ENCODE data around the gene KIF17. TPM values are rescaled to one million over a fixed set of nuclear protein-coding genes. Genes with fewer than 3 reads are reported as not detected.

Gene KIF17
- total RNA-seq, 1 donor from 2014 or later = 2.2 TPM

DNA sequence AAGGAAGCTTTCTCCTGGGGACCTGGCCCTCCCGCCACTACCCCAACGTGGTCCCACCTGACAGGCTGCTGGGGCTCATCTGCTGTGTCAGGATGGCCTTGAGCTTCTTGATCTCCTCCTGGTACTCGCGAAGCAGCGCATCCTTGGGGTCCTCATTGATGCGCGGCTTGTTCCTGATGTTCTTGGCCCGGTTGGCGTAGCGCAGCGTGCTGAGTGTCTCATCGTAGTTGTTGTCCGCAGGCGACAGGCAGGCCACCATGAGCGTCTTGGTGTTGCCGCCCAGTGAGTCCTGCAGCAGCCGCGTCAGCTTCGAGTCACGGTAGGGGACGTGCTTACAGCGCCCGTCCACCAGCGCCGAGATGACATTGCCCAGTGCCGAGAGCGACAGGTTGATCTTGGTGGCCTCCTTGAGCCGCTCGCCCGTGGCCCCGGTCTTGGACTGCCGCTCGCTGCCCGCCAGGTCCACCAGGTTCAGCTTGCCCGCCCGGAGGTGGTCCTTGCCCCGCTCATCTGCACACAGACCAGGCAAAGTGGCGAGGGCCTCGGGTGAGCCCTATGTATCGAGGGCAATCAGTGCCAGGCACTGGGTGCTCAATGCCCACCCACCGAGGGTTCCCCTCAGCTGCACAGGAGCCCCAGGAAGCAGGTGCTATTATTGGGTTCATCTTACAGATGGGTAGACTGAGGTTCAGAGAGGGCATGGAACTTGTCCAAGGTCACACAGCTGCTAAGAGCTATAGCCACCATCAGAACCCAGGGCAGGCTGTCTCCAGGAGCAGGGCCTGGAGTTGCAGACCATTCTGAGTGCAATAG lies 13.2 kb downstream of the KIF17 start:
- H3K27me3 Mint-ChIP-seq (ENCODE audit: insufficient read depth, low read depth) = peaks cover 11% of the 10 kb centered on the region
- TF ChIP-seq, protein P1, sequence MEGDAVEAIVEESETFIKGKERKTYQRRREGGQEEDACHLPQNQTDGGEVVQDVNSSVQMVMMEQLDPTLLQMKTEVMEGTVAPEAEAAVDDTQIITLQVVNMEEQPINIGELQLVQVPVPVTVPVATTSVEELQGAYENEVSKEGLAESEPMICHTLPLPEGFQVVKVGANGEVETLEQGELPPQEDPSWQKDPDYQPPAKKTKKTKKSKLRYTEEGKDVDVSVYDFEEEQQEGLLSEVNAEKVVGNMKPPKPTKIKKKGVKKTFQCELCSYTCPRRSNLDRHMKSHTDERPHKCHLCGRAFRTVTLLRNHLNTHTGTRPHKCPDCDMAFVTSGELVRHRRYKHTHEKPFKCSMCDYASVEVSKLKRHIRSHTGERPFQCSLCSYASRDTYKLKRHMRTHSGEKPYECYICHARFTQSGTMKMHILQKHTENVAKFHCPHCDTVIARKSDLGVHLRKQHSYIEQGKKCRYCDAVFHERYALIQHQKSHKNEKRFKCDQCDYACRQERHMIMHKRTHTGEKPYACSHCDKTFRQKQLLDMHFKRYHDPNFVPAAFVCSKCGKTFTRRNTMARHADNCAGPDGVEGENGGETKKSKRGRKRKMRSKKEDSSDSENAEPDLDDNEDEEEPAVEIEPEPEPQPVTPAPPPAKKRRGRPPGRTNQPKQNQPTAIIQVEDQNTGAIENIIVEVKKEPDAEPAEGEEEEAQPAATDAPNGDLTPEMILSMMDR (IDR thresholded peaks at IDR 0.05) = no peak
- no peak for TF ChIP-seq EZH2 (IDR thresholded peaks at IDR 0.05)
- TF ChIP-seq EZH2phosphoT487 (IDR thresholded peaks at IDR 0.05) = no peak

DNA sequence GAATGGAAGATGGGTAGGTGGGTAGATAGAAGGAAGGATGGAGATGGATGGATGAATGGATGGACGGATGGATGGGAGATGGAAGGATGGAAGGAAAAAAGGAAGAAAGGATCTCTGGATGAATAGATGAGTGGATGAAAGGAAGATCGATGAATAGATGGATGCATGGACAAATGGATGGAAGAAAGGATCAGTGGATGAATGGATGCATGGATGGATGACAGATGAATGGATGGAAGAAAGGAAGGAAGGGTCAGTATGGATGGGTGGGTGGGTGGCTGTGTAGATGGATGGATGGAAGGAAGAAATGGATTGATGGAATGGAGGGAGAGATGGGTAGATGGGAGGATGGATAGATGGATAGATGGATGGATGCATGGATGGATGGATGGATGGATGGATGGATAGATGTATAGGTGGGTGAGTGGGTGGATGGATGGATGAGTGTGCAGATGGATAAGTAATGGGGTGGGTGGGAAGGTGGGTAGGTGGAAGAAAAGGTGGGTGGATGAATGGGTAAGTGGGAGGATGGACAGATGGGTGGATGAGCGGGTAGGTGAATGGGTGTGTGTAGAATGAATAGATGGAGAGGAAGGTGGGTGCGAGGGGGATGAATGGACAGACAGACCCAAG lies 14.6 kb downstream of the KIF17 start:
- no peaks in the 10 kb centered on the region for H4K20me1 ChIP-seq (ENCODE audit: low read depth)
- H3K9me3 Mint-ChIP-seq = no peaks in the 10 kb centered on the region

More for the DNA sequence above, 13.2 kb downstream of the KIF17 start:
- Histone ChIP-seq H3K4me3 (no peak overlapping the region), H4K20me1 (ENCODE audit: low read depth) (no peaks in the 10 kb centered on the region), H3K79me2 (ENCODE audit: low read depth) (no peaks in the 10 kb centered on the region), H2AFZ (replicated peaks) (no peak overlapping the region), H3F3A (ENCODE audit: low read depth) (no peaks in the 10 kb centered on the region), H3K9ac (no peak overlapping the region), H3K36me3 (no peaks in the 10 kb centered on the region), H3K27ac (no peak overlapping the region), H3K4me1 (no peaks in the 10 kb centered on the region), H3K27me3 (no peaks in the 10 kb centered on the region), H3K9me3 (ENCODE audit: low read depth) (no peaks in the 10 kb centered on the region), H3K4me2 (no peak overlapping the region)
- Mint-ChIP-seq H3K9me3 (no peaks in the 10 kb centered on the region), H3K27ac (peak overlapping the region; percentile 66), H3K36me3 (no peaks in the 10 kb centered on the region), H3K4me3 (no peak overlapping the region), H3K4me1 (peaks cover 13% of the 10 kb centered on the region)
- no peak for DNase-seq (ENCODE audit: low spot score)

DNA sequence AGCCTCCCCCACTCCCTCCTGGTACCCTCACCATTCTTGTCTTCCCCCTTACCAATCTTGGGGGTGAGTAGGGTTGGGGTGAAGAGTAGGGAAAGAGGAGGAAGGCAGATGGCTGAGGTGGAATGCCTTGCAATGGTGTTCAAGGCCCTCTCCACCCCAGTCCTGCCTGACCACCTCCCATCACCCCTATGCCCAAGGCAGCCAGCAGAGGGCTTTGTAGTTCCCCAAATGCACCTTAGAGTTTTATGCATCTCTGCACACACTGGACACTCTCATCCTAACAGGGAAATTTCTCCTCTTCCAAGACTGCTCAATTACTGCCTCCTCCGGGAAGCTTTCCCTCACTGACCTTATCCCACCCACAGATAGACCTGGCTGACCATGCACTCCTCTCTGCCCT lies 15.4 kb downstream of the KIF17 start:
- H4K20me1 ChIP-seq (ENCODE audit: low read depth) = no peaks in the 10 kb centered on the region
- H2AFZ ChIP-seq (replicated peaks) = no peak overlapping the region
- Mint-ChIP-seq H3K9me3 (no peaks in the 10 kb centered on the region), H3K27ac (no peak overlapping the region), H3K4me3 (no peak overlapping the region), H3K4me1 (peaks cover 20% of the 10 kb centered on the region), H3K36me3 (no peaks in the 10 kb centered on the region), H3K27me3 (ENCODE audit: insufficient read depth, low read depth) (peaks cover 11% of the 10 kb centered on the region)
- no peak overlapping the region for H3K4me3 ChIP-seq
- no peak overlapping the region for H3K4me2 ChIP-seq
- no peak overlapping the region for H3K9ac ChIP-seq
- no peaks in the 10 kb centered on the region for H3K36me3 ChIP-seq
- no peak overlapping the region for H3K27ac ChIP-seq
- peak; percentile 24 for DNase-seq (ENCODE audit: low spot score)
- H3K4me1 ChIP-seq = peaks cover under 1% of the 10 kb centered on the region
- no peaks in the 10 kb centered on the region for H3K9me3 ChIP-seq (ENCODE audit: low read depth)
- no peak for TF ChIP-seq EZH2phosphoT487 (IDR thresholded peaks at IDR 0.05)
- TF ChIP-seq, protein P1 (IDR thresholded peaks at IDR 0.05) = peak; percentile 28
- peaks cover 5% of the 10 kb centered on the region for H3F3A ChIP-seq (ENCODE audit: low read depth)
- H3K27me3 ChIP-seq = no peaks in the 10 kb centered on the region
- no peaks in the 10 kb centered on the region for H3K79me2 ChIP-seq (ENCODE audit: low read depth)

More for the DNA sequence above, 14.6 kb downstream of the KIF17 start:
- Mint-ChIP-seq H3K4me1 (peaks cover 19% of the 10 kb centered on the region), H3K36me3 (no peaks in the 10 kb centered on the region), H3K27ac (no peak overlapping the region), H3K4me3 (no peak overlapping the region), H3K27me3 (ENCODE audit: insufficient read depth, low read depth) (peaks cover 11% of the 10 kb centered on the region)
- Histone ChIP-seq H3K4me2 (no peak overlapping the region), H3K4me1 (no peaks in the 10 kb centered on the region), H3K27ac (no peak overlapping the region), H3F3A (ENCODE audit: low read depth) (no peaks in the 10 kb centered on the region), H3K36me3 (no peaks in the 10 kb centered on the region), H2AFZ (replicated peaks) (no peak overlapping the region), H3K9me3 (ENCODE audit: low read depth) (no peaks in the 10 kb centered on the region), H3K9ac (no peak overlapping the region), H3K79me2 (ENCODE audit: low read depth) (no peaks in the 10 kb centered on the region), H3K4me3 (no peak overlapping the region), H3K27me3 (no peaks in the 10 kb centered on the region)
- TF ChIP-seq EZH2 (IDR thresholded peaks at IDR 0.05) (no peak), EZH2phosphoT487 (IDR thresholded peaks at IDR 0.05) (no peak)
- TF ChIP-seq, protein P1 (IDR thresholded peaks at IDR 0.05) = no peak
- DNase-seq (ENCODE audit: low spot score) = no peak

Data from neural progenitor cell (in vitro differentiated cells).